GM12891 (cell line): ENCODE data around the gene GSTM2.
"Not testable (repeated sequence)": the region's sequence is repeated elsewhere in the genome, so short reads cannot be mapped to it uniquely, and the experiment has no call there.

Experiments used
- POLR2A ChIP-seq: IDR thresholded peaks from 2 replicates; pipeline ENCODE4 v1.6.1; 2011; ENCODE audit warnings: low read depth, low read length, control low read depth
- POLR2AphosphoS5 ChIP-seq: IDR thresholded peaks from 2 replicates; pipeline ENCODE4 v1.6.1; 2011; ENCODE audit warnings: low read depth, low read length, control low read depth

- not testable (repeated sequence) for TF ChIP-seq POLR2A, POLR2AphosphoS5
These were observed 9.0 kb downstream of the GSTM2 start for GRCh38 chr1:109676683-109677381.
